Stomach (tissue), 4 donors: ENCODE results near the gene RUNX1.

Experiments
- CTCF ChIP-seq, 7 experiments: fragments of 450-650 bp in 4 of 7; fragments of 200-600 bp in 3 of 7; sonication (generic) in 3 of 7; IDR thresholded peaks; one replicate each; pipeline ENCODE4 v1.5.1; 2016 to 2019; ENCODE audit warnings: antibody characterized with exemption in 7 of 7, control low read depth in 2 of 7, mild to moderate bottlenecking in 1 of 7
- POLR2A ChIP-seq, 4 donors: fragments of 450-650 bp; IDR thresholded peaks; one replicate each; pipeline ENCODE4 v1.6.1; 2016; ENCODE audit warnings: antibody characterized with exemption in 4 of 4, control low read depth in 2 of 4, mild to moderate bottlenecking in 1 of 4, moderate library complexity in 1 of 4
- POLR2AphosphoS5 ChIP-seq, 3 donors: sonication (generic); formaldehyde crosslinking; IDR thresholded peaks; one replicate each; pipeline ENCODE4 v1.6.1; 2016; ENCODE audit warnings: antibody characterized with exemption in 3 of 3

DNA sequence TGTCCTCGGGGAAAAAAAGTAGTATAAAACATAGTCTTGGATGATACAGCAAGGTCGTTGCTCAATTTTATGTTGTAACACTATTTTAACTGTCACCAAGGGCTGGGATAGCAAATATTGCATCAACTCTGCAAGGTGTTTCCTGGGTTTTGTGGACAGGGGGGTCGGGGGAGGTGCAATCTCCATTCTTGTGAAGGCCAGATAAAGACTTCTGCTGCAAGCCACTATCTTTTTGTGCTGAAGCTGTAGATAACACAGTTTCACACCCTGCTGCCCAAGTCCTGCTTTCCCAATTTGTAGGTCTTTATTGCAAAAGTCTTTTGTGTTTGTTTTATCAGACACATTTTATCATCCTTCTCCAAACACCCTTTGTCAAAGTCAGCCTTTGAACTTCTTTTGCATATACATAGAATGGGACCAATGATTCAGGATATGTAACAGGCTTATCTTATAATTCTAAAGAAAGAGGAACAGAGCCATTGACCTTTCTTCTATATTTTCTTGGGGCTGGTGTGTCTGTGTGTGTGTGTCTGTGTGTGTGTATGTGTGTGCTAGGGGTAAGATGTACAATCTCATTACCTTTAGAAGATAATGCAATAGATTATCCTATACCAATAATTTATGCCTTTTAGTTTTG is 140.6 kb downstream of the RUNX1 start:
- no peak for TF ChIP-seq POLR2AphosphoS5 (IDR thresholded peaks at IDR 0.05)
- TF ChIP-seq POLR2A (IDR thresholded peaks at IDR 0.05): no peak
- no peak for TF ChIP-seq CTCF (IDR thresholded peaks at IDR 0.05)
